MM.1S (cell line): ENCODE measurements around the gene LRRC27.

Experiments
- CTCF ChIP-seq: fragments of 300-600 bp; sonication (generic); IDR thresholded peaks from 2 replicates; pipeline ENCODE4 v1.5.1; 2016; ENCODE audit warnings: antibody characterized with exemption, low read length, mixed read lengths
- EZH2 ChIP-seq: fragments of 300-600 bp; sonication (generic); optimal IDR thresholded peaks from 2 replicates; pipeline ENCODE3; 2017; ENCODE audit warnings: low read depth, mild to moderate bottlenecking, antibody characterized with exemption, low read length, mixed read lengths

- no peak for TF ChIP-seq CTCF
- no peak for TF ChIP-seq EZH2
These were observed 10.6 kb downstream of the LRRC27 start for GRCh38 chr10:132342553-132342952.
